Mesothelial cell of epicardium (in vitro differentiated cells): ENCODE measurements around the gene CRISPLD2. TPM values are rescaled to one million over a fixed set of nuclear protein-coding genes. Genes with fewer than 3 reads are reported as not detected.
A peak's percentile ranks its signal among the peaks of the same experiment; 100 is the strongest.
"Not testable (repeated sequence)": the region's sequence is repeated elsewhere in the genome, so short reads cannot be mapped to it uniquely, and the experiment has no call there.

Source experiments
- DNase-seq, 2 experiments: peaks; one replicate each; pipeline ENCODE4 v3.0.0; 2021; ENCODE audit warnings: low spot score in 2 of 2; ENCODE audit not compliant: unreplicated experiment in 2 of 2
- H3K27ac Mint-ChIP-seq: 2 replicates; pipeline ENCODE4 v1.8.0; 2021; ENCODE audit warnings: mixed read lengths
- H3K27me3 Mint-ChIP-seq: 2 replicates; pipeline ENCODE4 v1.8.0; 2021; ENCODE audit warnings: low read depth, mixed read lengths
- H3K36me3 Mint-ChIP-seq: 2 replicates; pipeline ENCODE4 v1.8.0; 2021; ENCODE audit warnings: mixed read lengths
- H3K4me1 Mint-ChIP-seq: 2 replicates; pipeline ENCODE4 v1.8.0; 2021; ENCODE audit warnings: mixed read lengths
- H3K4me3 Mint-ChIP-seq: 2 replicates; pipeline ENCODE4 v1.8.0; 2021; ENCODE audit warnings: mild to moderate bottlenecking, moderate library complexity, mixed read lengths
- H3K9me3 Mint-ChIP-seq: 2 replicates; pipeline ENCODE4 v1.8.0; 2021; ENCODE audit warnings: mixed read lengths
- CTCF ChIP-seq: fragments of 200-600 bp; sonication (generic); IDR thresholded peaks from one replicate; pipeline ENCODE4 v1.5.0; 2021; ENCODE audit warnings: antibody characterized with exemption; ENCODE audit not compliant: unreplicated experiment
- total RNA-seq: library from RNA; stranded (reverse); gene quantifications from 3 replicates; pipeline ENCODE4 v1.2.1, GENCODE V29; 2021

Gene CRISPLD2
- total RNA-seq, 1 donor from 2014 or later, result 80.1 TPM

- no peak for DNase-seq
- TF ChIP-seq CTCF, result no peak
Measured at GRCh38 chr16:84933774-84934631, 114.2 kb downstream of the CRISPLD2 start.

GRCh38 chr16:84937196-84938005 lies 117.6 kb downstream of the CRISPLD2 start:
- Mint-ChIP-seq H3K27ac (no peak overlapping the region), H3K36me3 (no peaks in the 10 kb centered on the region), H3K27me3 (no peaks in the 10 kb centered on the region), H3K9me3 (no peaks in the 10 kb centered on the region), H3K4me1 (peaks cover 4% of the 10 kb centered on the region), H3K4me3 (no peak overlapping the region)
- no peak for DNase-seq
- no peak for TF ChIP-seq CTCF

More at GRCh38 chr16:84933774-84934631, 114.2 kb downstream of the CRISPLD2 start:
- no peak overlapping the region for H3K4me3 Mint-ChIP-seq
- H3K36me3 Mint-ChIP-seq, result no peaks in the 10 kb centered on the region
- H3K27me3 Mint-ChIP-seq, result no peaks in the 10 kb centered on the region
- no peaks in the 10 kb centered on the region for H3K9me3 Mint-ChIP-seq
- no peak overlapping the region for H3K27ac Mint-ChIP-seq
- H3K4me1 Mint-ChIP-seq, result peaks cover 9% of the 10 kb centered on the region

- not testable (repeated sequence) for H3K36me3 Mint-ChIP-seq, DNase-seq, H3K9me3 Mint-ChIP-seq, H3K27me3 Mint-ChIP-seq, H3K4me1 Mint-ChIP-seq, H3K4me3 Mint-ChIP-seq, H3K27ac Mint-ChIP-seq
Measured at GRCh38 chr16:84938616-84939015, 118.8 kb downstream of the CRISPLD2 start.

GRCh38 chr16:84940670-84941551 lies 121.1 kb downstream of the CRISPLD2 start:
- Mint-ChIP-seq H3K4me3 (no peak overlapping the region), H3K27me3 (no peaks in the 10 kb centered on the region), H3K4me1 (peaks cover 4% of the 10 kb centered on the region), H3K36me3 (peaks cover 4% of the 10 kb centered on the region), H3K9me3 (peaks cover 10% of the 10 kb centered on the region), H3K27ac (peak overlapping the region; percentile 24)
- DNase-seq, result no peak
- no peak for TF ChIP-seq CTCF

- H3K27ac Mint-ChIP-seq, result peak overlapping the region; percentile 24
- no peak for DNase-seq
- H3K36me3 Mint-ChIP-seq, result peaks cover 4% of the 10 kb centered on the region
- H3K4me1 Mint-ChIP-seq, result peaks cover 4% of the 10 kb centered on the region
- TF ChIP-seq CTCF, result no peak
- peaks cover 10% of the 10 kb centered on the region for H3K9me3 Mint-ChIP-seq
- no peaks in the 10 kb centered on the region for H3K27me3 Mint-ChIP-seq
- H3K4me3 Mint-ChIP-seq, result no peak overlapping the region
Measured at GRCh38 chr16:84941921-84942320, 122.1 kb downstream of the CRISPLD2 start.
